Activated CD8-positive, alpha-beta memory T cell treated with anti-CD3 and anti-CD28 coated beads, Interleukin-2, amount 50 U/mL, for 1 hour (primary cell): ENCODE results near the gene PRCC.
"Not testable (repeated sequence)": the region's sequence is repeated elsewhere in the genome, so short reads cannot be mapped to it uniquely, and the experiment has no call there.

Experiments
- DNase-seq: peaks from one replicate; pipeline ENCODE4 v3.0.0-alpha.2; 2020; ENCODE audit errors: extremely low read depth

PRCC gene

DNA sequence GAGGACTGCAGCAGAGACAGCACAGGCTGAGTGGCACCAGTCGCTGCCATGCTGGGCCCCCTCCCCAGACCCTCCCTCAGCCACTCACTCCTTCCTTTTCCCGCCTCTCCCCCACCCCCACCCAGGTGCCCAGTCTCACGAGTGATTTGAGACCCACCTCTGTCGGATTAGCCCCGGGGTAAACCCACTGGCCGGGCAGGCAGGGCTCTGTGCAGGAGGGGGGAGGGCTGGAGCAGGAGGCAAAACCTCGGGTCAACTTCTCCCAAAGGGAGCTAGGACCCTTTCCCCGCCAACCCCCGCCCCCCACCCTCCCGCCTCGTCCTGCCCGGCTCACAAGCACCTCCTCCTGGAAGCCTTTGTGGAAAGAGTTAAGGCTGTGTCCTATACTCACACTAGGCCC is 23.0 kb upstream of the PRCC start:
- no peak for DNase-seq

DNA sequence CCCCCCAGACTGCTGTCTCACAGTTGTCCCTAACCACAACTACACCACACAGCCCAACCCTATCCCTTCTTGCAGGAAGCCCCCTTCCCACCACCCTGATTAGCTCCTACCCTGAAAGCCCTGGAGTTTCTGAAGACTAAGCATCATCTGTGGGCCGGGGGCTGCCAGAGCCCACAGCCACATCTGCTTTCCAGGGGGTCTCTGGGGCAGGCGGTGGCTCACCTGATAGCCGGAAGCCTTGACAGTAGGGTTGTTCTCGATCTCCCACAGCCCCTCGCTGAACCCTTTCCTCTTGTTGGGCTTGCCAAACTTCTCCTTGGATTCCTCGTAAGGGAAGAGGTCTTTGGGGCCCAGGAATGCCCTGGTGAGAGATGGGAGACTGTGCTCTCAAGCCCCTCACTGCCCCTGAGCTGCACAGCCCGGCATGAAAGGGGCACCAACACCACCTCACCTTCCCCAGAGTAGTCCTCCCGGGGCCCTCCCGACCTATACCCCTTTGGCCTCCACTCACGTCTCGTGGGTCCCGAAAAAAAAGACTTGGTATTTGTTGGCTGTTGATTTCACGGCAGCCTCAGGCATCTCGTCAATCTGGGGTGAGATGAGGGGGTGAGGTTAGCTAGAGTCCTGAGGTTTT is 22.4 kb upstream of the PRCC start:
- no peak for DNase-seq

DNA sequence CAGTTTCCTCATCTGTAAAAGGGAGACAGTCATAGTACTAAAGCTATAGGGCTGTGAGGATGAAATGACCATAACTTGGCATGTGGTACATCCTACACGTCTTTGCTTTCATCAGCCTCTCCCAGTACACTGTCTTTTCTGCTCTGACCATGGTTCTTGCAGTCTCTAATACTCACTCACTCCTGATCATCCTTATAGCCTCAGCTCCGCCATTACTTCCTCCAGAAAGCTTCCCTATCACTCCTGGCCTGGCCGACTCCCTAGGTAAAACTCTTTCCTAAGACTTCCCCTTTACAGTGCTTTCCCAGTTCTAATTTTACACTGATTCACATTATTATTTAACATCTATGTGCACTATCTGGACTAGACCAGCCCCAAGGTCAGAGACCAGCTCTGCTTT is 21.5 kb upstream of the PRCC start:
- DNase-seq = no peak

DNA sequence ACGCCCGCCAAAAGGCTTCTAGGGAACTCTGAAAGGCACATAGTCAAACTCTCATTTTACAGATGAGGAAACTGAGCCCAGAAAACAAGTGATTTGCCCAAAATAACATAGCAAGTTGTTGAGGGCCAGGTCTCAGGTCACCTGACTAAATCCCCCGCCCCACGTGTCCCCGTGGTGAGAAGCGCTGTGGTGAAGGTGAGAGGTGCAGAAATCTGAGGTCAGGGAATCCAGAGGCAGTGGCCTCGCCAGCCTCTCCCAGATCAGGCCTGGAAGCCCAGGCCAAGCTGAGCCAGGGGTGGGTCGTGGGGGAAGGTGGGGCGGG is 21.0 kb upstream of the PRCC start:
- DNase-seq = no peak

DNA sequence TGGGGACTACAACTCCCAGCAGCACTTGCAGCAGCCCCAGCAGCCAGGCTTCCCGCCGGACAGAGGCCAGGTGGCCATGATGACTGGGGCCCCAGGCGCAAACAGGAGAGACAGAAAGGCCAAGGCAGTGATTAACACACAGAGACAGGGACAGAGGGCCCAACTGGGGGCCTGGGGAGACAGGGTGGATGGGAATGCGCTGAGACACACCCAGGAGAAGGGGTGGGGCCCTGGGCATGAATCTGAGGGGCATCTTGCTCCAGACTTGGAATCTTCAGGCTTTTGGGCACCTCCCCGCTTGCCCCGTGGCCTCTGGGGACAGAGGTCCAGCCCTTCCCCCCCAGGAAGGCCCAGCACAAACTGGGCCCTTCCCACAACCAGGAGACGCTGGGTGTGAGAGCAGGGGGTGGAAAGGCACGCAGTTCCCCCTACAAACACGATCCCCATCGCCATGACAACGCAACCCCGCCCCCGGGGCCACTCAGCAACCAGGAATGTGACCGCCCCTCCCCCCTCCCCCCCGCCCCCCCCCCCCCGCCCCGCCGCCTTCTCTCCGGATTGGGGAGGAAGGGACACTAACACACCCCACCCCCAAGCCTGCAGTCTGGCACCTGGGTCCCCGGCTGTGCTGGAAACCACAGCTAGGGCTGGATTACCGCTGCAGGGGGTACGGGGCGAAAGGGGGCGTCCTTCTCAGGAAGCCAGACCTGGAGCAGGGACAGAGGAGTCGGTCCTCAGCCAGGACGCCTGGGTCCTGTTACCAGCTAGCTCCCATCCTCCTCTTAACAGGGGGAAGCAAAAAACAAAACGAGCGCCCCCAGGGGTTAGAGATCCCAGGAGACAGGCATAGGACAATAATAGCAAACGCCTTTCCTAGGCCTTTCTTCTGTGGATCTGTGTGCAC is 20.4 kb upstream of the PRCC start:
- DNase-seq = peak; percentile 53

DNA sequence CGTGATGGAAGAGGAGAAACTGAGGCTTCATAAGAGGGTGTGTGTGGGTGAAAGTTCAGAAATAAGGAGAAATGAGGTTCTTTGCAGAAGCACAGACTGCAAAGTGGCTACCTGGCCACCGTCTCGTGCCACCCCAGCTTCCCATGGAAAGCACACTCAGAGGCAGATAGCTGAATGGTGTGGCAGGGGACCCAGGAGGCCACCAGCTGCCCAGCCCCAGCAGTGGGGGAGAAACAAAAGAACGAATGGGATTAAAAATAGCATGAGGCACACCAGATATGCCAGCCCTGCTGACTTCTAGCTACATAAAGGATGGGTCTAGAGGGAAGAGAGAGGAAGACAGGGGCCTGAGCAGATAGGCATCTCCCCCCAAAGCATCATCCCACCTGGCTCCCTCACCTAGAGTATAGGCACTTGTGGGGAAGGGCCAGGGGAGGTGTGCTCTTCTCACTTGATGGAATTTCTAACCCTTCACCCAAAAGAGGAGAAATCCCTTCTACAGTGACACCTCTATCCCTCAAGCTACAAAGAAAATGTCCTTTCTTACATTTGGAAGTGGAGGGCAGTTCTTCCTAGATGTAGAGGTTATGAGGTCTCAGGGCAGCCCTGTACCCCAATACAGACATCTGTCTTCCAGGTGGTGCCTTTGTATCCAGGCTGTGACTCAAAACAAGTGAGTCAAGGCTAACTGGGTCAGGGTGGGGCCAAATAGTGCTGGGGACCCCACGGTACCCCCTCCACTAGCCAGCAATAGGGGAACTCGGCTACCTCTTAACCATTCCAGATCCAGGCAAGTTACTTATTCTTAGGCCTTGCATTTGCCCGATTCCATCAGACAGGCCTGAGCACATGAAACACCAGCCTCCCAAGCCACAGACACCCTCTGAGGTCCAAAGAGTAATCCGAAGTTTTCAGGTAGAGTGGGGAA is 19.3 kb upstream of the PRCC start:
- no peak for DNase-seq

DNA sequence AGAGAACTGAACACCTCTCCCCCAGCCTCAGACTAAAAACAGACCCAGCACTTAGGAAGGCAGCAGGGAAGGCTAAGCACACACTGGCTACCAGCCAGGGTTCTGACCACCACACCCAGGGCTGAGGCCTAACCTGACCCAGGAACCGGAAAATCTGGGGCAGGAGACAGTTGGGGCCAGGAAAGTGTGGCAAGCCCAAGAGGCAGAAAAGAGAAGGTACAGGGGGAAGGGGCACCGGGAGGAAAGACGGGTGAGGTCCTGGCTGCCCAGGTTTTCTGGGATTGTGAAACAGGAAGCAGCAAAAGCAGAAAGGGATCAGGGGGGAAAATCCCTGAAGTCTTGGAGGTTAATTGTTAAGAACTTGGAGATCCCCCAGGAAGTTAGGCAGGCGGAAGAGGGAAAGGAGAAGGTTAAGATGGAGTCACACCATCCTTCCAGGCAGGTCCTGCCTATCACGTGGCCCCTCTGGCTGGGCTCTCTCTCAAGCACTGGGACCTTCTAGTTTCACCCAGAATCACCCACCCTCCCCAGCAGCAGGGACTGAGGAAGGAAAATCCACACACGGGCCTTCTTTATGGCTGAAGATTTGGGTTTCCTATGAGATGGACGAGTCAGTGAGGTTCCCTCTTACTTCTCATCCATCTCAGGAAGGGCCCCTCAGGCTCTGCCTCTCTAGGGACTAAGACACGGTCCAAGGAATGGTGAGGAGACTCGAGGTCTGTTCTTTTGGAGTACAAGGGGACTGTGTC is 18.5 kb upstream of the PRCC start:
- DNase-seq = no peak

DNA sequence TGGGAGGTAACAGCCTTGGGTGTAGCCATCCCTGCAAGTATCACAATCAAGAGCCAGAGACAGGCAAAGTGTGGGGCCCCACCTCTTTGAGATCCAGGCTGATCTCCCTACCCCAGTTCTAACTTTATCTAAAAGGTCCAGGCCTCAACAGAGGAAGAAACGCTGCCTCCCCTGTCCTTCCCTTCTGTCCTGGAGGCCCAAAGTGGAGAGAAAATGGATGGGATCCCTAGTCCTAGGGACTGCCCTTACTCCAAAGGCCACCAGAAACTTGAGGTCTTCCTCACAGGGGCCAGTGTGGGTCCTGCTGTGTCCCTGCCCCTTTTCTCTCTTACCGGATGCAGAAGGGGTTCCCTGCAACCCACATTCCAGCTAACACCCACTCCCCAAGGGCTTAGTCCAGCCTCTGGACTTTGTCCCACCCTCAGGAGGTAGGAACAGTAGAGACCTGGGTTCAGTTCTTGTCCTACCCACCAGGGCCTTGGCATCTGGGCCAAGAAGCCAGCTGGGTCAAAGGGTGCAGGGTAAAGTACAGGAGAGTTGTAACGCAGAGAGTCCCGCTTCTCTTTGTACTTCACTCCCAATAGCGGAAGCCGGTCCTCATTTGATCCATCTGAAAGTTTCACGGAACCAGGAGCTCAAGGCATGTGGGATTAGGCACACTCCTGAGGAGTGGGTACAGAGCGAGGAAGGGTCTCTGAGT is 17.8 kb upstream of the PRCC start:
- no peak for DNase-seq

DNA sequence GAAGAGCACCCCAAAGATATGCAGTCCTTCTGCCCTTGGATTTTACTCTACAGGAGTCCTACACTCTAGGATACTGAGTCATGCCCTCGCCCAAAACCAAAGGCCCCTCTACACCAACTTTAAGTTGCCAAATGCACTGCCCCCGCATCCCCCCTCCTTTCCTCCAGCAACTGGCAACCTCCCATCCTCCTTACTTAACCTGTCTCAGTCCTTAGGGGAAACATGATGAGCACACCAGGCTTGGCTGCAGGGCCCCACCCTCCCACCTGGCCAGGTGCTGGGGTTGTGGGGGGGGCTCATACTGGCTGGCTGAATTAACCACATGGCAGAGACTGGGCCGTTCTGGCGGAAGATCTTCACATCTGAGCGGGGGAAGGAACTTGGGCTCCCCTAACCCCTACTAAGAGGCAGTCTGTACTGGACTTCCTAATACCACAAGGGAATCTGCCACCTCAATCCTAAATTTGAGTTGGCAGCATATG is 17.1 kb upstream of the PRCC start:
- DNase-seq = no peak

DNA sequence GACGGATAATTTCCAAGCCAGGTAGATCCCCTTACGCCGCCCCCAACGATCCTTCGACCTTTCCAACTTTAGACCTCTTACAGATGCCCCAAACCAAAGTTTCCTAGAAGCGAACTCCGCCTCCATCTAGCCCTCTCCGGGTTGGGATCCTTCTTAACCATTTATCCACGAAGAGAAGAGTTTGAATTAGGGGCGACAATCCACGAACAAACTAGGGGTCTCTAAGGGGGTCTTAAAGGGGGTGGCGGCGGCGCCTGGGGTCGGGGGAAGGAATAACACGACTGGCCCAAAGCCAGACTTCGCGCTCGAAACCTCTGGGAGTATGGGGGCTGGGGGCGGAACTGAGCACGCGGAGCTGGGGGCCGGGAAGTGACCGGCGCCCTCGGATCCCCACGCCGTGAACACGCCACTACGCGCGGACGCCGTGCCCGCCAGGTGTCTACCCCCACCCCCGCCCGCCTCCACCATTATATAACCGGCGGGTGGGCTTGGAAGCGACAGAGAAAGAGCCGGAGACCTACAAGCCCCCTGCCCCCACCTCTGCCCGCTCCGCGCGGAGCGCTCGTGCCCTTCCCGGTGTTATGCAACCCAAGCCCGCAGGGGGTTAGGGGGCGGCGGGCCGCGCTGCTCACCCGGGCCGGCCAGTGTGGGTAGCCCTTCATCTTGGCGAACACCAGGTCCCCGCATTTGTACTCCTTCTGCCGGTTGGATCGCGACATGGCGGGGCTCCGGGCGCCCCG is 16.5 kb upstream of the PRCC start:
- no peak for DNase-seq

DNA sequence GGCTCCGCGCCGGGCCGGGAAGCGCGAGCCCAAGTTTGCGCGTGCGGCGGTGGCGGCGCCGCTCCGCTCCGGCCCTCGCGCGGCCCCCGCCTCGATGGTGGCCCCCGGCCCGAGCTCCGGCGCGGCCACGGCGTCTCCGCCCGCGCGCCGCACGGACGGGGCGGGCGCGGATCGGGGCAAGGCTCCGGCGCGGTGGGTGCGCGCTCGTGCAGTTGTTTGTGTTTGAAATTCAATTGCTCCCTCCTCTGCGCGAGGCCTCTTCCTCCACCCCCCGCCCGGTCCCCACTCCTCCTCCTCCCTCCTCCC is 15.9 kb upstream of the PRCC start, which contains the start of gene HDGF:
HDGF (minus strand) TSS at position 225 of the 306 bp plus-strand sequence. CDS start 246 bp downstream, outside the sequence.
- no peak for DNase-seq

DNA sequence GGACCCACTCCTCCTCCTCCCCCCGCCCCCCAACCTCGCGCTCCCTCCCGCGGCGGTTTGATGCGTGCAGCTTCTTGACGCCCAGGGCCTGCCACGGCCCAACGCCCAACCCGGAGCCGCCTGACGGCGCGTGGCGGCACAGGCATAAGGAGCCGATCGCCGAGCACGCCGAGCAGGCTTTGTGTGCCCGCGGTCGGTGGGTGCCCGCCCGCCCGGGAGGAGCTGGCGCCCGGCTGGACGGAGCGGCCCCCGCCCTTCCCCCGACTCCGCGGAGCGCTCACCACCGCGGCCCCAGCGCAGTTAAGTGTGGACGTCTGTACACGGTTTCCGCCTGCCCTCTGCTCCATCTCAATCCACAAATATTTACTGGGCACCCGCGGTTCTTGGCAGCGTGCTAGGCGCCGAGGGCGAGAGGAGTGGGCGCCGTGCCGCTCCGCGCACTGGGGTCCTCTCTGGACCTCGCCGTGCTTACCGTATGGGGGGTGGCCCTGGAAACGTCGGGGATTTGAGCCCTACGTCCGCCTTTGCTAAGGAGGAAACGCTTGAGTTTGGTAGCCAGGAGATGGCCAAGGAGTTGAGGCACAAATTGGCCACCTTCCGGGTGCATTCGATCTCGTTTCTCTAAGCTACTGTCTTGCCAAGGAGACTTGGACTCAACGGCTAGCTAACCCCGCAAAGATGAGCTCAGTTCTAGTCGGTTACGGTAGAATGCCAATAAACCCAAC is 15.4 kb upstream of the PRCC start:
- DNase-seq = peak; percentile 90

DNA sequence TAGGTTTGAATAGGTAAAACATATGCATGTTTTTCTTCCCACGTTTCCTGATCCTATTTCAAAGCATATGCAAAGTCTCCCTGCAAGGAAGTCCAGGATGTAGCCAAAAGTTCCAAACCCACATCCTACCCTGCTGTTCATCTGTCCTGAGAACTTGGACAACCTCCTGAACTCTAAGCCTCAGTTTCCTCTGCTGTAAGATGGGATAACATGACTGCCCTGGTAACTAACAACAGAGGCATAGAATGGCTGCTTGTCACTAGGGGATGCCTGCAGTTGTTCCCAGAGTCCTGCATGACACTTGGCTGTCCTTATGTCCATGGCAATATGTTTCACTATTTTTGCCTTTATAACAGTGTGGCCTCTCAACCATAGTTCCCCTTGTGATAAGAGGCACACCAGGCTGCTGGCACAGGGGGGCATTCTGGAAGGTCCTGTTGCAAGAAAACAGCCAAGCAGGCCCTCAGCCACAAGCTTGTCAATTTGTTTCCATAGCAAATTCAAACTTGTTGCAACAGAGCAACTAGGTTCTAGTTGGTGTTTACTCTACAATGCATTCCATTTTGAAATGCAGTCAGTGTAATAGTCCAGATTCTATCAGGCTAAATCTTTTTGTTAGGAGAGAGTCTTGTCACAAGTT is 14.4 kb upstream of the PRCC start:
- DNase-seq = no peak

DNA sequence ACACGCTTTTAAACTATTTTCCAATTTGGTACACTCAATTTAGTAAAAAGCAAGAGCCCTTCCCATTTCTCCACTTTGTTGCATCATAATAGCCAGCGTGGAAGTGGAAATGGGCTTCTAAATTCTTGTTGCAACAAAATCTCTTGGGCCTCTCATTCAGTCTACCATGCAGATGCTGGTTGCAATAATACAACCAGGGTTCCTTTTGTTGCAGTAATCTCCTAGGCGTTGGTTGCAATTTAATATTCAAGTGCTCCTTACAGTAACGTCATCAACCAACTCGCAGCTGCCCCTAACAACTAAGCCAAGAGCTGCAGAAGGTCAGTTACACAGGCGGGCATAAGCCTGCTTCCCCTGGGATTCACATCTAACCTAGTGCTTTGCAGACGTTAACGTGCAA is 13.1 kb upstream of the PRCC start:
- DNase-seq = no peak

DNA sequence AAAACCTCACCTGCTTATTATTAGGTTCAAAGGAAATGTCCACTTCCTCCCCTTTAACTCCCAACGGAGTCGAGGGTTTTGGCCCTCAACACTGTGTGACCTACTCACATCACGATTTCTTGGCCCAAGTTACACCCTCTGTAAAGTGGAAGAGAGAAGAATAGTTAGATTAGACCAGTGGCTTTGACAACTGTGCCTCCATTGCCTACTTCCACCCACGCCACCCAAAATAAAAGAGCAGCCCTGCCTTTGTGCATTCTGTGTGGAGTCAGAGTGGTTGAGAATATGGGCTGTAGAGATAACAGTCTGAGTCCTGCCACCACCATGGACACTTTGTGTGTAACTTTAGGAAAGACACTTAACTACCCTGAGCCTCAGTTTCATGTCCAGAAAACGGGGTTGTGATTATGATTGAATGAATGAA is 11.8 kb upstream of the PRCC start:
- no peak for DNase-seq

DNA sequence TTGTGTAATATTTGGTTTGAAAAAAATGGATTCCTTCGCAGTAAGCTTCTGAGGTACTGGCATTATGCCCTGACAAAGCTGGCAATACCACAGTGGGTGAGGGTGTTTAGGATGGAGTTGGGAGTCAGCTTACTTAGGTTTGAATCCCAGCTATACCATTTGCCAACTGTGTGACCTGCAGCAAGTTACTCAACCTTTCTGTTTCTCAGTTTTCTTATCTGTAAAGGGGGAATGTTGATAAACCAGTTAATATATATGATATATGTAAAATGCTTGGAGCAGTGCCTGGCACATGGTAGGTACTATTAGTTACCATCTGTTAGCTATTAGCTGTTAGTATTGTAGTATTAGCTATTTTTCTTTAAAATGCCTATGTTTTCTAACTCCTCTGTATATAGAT is 11.0 kb upstream of the PRCC start:
- DNase-seq = no peak

DNA sequence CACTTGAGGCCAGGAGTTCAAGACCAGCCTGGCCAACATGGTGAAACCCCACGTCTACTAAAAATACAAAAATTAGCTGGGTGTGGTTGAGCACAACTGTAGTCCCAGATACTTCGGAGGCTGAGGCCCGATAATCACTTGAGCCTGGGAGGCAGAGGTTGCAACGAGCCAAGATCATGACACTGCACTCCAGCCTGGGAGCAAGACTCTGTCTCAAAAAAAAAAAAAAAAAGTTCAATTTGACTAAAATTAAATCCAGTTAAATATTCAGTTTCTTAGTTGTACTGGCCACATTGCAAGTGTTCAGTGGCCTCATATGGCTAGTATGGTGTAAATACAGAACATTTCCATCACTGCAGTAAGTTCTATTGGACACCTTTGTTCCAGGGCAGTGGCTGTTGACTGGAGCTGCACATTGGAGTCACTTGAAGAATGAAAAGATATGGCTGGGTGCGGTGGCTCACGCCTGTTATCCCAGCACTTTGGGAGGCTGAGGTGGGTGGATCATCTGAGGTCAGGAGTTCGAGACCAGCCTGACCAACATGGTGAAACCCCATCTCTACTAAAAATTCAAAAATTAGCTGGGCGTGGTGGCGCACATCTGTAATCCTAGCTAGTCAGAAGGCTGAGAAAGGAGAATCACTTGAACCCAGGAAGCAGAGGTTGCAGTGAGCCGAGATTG is 9.6 kb upstream of the PRCC start:
- not testable (repeated sequence) for DNase-seq

DNA sequence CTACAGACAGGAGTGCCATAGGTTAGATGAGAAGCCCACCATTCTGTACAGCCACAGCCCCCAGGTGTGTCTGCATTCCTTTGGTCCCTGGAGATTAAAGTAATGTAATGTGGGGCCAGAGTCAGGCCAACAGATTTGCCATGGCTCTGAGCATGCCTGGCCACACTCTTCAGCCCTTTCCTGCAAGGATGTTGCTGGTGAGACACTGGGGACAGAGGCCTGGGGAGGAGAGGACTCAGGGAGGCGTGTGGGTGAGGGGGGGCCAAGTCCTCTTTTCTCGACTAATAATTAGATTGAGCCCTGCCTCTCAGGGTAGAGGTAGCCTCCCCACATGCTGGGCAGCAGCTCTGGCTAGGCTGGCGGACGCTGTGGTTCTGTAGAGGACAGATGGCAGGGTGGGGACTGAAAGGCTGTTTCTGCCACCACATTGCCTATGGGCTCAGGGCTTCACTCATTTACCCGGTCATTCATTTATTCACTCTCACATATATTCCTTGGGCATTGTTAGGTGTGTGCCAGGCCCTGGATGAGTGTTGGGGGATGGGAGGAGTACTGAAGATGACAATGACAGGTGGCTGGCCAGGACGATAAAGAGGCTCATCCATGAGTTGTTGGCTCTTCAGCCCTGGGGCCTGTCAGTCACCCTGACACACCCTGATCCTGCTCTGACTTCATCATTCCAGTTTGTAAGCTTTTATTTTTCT is 7.1 kb upstream of the PRCC start:
- no peak for DNase-seq
